AG09319 (cell line): ENCODE measurements around the gene ALG6.

ENCODE experiments used
- DNase-seq: peaks from one replicate; pipeline ENCODE4 v3.0.0-alpha.2; 2010; ENCODE audit warnings: low read depth; ENCODE audit errors: extremely low read depth
- CTCF ChIP-seq: IDR thresholded peaks from 2 replicates; pipeline ENCODE4 v1.5.1; 2011; ENCODE audit warnings: low read depth, mild to moderate bottlenecking, inconsistent platforms, low read length, moderate library complexity

ALG6 gene

DNA sequence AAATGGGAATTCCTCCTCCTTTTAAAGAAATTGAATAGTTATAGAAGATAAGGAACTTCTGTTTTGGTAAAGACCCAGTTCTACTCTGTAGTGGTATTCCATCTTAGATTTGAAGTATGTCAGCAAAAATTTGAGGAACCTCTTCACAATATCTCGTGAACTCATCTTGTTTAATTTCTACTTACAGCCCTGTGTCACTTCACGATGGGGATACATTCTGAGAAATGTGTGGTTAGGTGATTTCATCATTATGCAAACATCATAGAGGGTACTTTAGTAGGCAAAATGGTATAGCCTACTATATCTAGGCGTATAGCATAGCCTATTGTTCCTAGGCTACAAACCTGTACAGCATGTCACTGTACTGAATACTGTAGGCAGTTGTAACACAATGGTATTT is 36.0 kb downstream of the ALG6 start:
- no peak for DNase-seq
- TF ChIP-seq CTCF, result no peak

- DNase-seq, result no peak
- no peak for TF ChIP-seq CTCF
Measured at GRCh38 chr1:63405021-63405420, 37.6 kb downstream of the ALG6 start.

- DNase-seq, result no peak
- TF ChIP-seq CTCF, result no peak
Measured at GRCh38 chr1:63405987-63406386, 38.6 kb downstream of the ALG6 start.

DNA sequence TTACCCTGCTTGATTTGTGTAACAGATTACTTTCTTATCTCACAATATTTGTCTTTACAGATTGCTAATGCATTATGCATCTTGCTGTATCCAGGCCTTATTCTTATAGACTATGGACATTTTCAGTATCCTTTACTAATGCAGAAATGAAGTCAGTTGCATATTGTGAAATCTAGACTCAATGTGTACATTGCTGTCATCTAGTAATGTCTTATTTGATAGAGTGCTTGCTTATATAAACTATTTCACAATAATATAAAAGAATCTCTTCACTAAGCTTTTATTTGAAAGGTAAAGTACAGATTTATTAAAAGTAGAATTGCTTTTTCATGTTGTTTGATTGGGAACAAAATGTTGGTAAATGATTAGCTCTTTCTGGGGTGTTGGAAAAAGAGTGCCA is 39.6 kb downstream of the ALG6 start:
- no peak for TF ChIP-seq CTCF
- DNase-seq, result no peak

DNA sequence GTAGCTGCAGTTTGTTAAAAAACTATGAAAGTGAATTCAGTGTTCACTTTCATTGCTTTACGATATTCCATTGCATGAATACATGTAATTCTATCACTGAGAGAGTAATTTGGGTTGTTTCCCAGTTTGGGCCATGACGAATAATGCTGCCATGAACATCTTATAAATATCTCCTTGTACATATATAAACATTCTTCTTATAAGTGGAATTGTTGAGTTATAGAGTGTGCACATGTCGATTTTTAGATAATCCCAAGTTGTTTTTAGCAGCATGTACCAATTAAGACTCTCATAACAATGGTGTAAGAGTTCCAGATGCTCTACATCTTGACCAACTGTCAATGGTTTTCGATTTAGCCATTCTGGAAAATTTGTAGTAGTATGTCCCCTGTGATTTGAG is 40.9 kb downstream of the ALG6 start:
- peak; percentile 32 for DNase-seq
- no peak for TF ChIP-seq CTCF

- DNase-seq, result peak; percentile 51
Measured at GRCh38 chr1:63411066-63411465, 43.6 kb downstream of the ALG6 start.

GRCh38 chr1:63413394-63413793 is 46.0 kb downstream of the ALG6 start:
- TF ChIP-seq CTCF, result no peak
- no peak for DNase-seq

More at GRCh38 chr1:63411066-63411465, 43.6 kb downstream of the ALG6 start:
- TF ChIP-seq CTCF, result no peak
